Activated gamma-delta T cell treated with Interleukin-2 at 50 U/mL for 16 hours (primary cell): ENCODE results near the gene SRPK2.
"Not testable (repeated sequence)": the region's sequence is repeated elsewhere in the genome, so short reads cannot be mapped to it uniquely, and the experiment has no call there.

Source experiments
- DNase-seq: peaks from one replicate; pipeline ENCODE4 v3.0.0-alpha.2; 2020

Gene SRPK2

DNA sequence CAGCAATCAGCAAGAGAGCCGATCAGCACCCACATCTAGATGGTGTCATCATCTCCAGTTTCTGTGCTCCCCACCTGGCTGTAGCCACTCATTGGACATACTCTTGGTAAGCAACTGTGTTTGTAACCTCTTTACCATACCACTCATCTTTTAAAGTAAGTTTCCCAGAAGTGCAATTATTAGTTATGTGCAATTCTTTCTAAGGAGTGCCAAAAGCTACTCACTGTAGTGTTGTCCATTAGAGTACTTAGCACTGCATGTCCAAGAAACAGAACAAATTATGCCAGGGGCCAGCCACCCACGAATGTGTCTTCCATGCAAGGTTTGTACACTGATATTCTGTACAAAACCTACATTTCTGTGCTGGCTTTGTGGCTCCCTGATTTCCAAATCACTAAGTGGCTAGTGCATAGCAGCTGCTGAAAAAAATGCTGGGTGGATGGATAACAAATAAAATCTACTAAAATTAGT is 131.9 kb downstream of the SRPK2 start:
- DNase-seq: no peak

DNA sequence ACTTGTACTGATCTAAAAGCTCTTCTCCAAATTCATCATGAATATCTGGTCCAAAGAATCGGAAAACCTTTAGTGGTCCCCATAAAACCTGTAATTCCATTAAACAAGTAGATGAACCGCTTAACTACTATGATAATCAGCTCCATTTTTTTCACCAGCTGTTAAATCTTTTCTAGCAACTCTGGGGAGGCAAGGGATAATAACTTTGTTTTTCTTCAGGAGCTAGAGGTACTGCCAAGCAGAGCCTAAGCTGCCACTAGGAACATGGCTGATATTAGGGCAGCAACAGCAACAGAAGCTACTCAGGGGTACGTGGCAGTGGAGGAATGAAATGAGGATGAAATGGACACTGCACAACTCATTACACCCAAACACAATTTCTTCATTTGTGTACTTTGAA is 138.0 kb downstream of the SRPK2 start:
- DNase-seq: no peak

DNA sequence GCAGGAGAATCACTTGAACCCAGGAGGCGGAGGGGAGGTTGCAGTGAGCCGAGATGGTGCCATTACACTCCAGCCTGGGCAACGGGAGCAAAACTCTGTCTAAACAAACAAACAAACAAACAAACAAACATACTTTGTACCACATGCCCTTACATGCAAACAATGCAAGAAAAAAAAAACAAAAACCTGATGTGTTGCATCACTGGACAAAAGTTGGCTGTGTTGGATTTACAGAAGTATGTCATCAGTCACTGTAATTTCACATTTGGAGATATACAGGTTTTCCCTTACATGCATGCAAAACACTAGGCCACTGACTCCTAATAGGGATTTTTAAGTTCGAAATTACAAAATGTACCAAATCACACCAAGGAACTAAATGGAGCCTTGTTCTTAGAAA is 138.5 kb downstream of the SRPK2 start:
- no peak for DNase-seq

DNA sequence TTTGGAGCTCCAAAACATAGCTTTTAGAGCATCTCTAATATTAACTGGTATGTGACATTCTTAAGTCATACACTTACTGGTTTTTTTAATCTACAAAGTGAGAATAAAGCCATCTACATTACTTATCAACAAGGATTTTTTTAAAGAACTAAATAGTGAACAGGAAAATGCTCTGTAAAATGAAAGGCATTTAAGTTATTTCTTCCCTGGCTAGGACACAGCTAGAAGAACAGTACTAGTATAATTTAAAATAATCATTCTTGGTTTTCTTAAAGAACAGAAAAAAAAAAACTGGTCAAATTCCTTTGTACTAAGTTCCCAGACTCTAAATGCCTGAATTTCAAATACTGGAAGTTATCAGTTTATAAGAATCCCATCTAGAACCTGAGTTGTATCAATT is 139.5 kb downstream of the SRPK2 start:
- DNase-seq: no peak

DNA sequence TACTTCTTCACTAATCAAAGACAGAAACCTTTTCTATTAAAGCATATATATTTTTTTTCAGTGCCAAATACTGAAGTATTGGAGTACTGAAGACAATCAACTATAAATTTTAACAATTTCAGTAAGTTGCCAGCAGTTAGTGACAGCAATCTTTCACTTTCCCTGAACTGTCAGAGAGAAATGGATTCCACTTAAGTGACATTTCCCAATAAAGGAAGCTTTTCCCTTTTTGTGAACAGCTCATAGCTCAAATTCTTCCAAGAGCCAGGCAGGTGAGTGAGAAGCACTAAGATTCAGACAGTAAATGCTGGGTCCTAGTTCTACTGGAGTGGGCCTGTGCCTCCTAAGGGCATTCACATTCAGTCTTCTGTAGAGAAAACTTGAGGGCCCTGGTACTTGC is 142.0 kb downstream of the SRPK2 start:
- no peak for DNase-seq

DNA sequence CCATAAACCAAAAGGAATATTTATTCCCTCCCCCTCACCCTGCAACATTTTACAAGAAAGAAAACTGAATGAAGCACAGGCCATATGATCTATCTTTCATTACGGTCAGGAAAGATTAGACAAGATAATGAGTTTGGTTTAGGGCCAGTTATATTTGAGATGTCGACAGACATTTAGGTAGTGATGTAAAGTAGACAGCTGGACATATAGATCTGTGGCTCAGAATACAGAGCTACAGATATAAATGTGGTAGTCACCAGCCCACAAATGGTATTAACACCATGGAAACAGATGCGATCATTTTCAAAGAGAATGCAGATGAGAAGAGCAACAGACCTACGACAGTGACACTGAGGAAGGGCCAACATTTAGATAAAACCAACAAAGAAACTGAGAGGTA is 142.5 kb downstream of the SRPK2 start:
- DNase-seq: no peak

DNA sequence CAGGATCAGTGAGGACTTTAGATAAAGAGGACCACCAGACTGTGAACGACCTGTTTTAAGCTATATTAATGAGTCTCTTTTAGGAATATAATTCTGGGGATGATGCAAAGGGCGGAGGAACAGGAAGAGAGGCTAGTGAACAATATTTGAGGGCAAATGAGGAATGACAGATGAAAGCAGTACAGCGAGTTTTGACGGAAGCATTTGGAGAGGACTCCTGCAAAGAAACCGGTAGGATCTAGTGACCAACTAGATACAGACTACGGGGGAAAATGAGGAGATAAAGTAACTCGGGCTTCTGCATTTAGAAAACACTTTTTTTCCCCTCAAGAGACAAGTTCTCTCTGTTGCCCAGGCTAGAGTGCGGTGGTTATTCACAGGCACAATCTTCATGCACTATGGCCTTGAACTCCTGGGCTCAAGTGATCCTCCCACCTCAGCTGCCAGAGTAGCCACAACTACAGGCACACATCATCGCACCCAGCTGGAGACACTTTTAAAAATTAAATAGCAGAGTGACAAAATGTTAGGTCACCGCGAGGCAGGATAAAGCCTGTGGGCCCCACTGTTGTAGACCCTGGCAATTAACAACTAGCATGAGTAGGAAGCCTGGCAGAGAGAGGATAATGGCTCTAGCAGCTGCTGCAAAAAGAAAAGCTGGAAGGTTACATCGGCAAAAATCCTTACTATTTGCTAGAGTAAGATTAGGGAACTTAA is 143.2 kb downstream of the SRPK2 start:
- no peak for DNase-seq

DNA sequence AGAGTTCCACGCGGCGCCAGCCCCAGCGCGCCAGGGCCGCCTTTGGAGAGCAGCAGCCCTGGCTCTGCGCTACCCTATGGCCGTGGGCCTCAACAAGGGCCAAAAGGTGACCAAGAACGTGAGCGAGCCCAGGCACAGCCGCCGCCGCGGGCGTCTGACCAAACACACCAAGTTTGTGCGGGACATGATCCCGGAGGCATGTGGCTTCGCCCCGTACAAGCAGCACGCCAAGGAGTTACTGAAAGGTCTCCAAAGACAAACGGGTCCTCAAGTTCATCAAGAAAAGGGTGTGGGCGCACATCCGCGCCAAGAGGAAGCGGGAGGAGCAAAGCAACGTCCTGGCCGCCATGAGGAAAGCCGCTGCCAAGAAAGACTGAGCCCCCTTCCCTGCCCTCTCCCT is 144.1 kb downstream of the SRPK2 start:
- DNase-seq: no peak

DNA sequence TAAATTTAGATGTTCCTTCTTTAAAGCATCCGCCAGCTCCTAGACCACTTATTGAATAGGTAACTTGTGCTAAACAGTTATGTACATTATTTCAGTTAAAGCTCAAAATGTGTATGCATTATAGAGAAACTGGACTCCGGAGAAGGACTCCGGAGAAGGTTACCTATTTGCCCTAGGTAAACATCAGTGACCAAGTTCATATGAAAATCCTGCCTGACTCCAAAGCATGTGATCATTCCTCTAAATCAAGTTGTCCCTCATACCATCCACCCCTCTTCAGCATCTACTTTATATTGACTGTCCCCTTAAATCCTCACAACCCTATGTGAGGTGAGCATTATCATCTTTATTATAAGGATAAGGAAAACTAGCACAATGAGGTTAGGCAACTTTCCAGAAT is 147.5 kb downstream of the SRPK2 start:
- no peak for DNase-seq

DNA sequence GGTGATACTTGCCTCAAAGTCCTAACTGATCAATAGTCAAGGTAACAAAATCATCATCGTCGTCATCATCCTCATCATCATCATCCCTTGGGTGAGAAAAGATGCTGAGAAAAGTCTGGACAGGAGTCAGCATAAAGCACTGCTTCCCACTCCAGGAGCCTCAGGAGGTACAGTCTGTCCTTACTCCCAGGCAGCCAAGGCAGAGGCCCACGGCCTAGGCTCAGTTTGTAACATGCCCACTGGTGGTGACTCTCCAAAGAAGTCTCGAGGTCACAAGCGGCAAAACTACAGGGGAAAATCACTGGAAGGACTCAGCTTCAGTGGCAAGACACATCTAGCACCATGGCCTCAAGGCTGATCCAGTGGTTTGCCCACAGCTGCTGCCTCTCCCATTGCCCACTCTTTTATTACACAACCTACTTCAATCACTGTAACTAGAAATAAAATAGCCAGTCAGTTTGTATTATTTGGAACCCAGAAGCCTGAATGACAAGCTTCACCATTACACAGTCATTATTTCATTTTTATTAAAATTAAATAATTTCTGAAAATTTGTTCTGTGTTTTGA is 150.4 kb downstream of the SRPK2 start:
- no peak for DNase-seq

DNA sequence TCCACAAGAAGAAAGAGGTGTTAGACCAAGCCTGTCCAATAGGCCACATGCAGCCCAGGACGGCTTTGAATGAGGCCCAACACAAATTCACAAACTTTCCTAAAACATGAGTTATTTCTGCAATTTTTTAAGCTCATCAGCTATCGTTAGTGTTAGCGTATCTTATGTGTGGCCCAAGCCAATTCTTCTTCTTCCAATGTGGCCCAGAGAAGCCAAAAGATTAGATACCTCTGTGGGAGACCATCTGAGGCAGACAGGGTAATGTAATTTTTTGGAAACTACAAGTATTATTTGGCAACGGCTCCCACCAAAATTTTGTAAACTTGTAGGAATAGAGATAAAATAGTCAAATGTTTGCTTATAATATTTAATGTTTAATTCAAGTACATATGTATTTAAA is 153.8 kb downstream of the SRPK2 start:
- DNase-seq: no peak

DNA sequence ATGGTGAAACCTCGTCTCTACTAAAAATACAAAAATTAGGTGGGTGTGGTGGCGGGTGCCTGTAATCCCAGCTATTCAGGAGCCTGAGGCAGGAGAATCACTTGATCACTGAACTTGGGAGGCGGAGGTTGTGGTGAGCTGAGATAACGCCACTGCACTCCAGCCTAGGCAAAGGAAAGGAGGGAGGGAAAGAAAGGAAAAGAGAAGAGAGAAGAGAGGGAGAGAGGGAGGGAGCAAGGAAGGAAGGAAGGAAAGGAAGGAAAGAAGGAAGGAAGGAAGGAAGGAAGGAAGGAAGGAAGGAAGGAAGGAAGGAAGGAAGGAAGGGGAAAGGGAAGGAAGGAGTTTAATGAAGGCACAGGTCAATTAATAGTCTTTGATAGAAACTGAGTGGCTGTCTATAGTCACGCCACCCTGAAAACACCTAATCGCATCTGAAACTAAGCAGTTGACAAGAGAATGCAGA is 155.9 kb downstream of the SRPK2 start:
- DNase-seq: not testable (repeated sequence)

DNA sequence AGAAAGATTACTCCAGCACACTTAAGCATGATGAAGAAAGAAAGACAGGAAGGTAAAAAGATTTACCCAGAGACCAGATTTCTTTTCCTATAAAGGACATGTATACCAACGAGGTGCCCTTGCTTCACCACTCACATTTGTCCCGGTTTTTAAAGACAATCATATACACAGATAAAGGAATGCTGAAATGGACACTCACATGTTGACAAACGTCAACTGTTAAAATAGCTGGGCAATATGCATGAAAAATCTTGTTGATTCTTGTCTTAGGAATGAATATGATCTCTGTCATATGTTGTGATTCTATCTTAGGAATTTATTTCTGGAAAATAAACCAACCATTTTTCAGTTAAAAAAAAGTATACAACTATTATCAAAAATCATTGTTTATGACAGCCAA is 158.2 kb downstream of the SRPK2 start:
- no peak for DNase-seq

DNA sequence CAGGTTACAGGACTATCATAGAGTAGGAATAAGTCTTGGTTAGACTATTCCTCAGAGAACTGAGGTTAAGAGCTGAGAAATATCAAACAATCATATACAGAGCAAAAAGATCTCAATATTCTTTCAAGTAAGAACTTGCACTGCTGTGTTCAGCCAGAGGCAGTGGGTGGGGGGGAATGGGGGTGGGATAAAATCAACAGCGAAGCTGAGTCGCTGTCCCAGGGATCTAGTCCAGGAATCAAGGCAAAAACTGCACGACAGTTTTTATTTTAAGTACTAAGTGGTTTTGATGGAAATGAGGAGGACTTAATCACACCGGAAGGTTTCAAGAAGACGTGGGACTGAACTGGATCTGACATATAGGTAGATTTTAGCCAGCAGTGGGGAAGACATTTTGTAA is 159.1 kb downstream of the SRPK2 start:
- no peak for DNase-seq

DNA sequence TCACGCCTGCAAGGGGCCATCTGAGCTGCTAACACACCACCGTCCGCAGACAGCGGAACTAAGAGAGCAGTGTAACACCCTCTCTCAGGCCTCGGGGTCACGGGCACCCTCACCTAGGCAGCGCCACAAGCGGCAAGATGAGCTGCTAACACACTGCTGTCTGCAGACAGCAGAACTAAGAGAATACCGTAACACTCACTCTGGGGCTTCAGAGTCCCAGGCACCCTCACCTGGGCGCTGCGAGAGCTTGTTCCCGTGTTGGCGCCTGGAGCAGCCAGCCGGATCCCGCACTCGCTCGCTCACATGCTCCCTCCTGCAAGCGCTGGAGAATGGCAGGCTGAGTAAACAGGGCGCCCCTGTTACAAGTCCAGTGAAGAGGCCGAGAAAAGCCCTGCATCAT is 160.2 kb downstream of the SRPK2 start:
- no peak for DNase-seq

DNA sequence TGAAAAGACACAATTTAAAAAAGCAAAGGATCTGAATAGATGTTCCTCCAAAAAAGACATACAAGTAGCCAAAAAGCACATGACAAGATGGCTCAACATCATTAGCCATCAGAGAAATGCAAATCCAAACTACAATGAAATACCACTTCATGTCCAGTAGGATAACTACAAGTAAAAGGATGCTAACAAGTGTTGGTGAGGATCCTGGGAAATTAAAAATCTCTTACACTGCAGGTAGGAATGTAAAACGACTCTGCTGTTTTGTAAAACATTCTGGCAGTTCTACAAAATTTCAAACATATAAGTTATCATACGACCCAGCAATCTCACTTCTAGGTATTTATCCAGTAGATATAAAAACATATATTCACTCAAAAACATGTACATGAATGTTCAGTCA is 161.3 kb downstream of the SRPK2 start:
- no peak for DNase-seq

DNA sequence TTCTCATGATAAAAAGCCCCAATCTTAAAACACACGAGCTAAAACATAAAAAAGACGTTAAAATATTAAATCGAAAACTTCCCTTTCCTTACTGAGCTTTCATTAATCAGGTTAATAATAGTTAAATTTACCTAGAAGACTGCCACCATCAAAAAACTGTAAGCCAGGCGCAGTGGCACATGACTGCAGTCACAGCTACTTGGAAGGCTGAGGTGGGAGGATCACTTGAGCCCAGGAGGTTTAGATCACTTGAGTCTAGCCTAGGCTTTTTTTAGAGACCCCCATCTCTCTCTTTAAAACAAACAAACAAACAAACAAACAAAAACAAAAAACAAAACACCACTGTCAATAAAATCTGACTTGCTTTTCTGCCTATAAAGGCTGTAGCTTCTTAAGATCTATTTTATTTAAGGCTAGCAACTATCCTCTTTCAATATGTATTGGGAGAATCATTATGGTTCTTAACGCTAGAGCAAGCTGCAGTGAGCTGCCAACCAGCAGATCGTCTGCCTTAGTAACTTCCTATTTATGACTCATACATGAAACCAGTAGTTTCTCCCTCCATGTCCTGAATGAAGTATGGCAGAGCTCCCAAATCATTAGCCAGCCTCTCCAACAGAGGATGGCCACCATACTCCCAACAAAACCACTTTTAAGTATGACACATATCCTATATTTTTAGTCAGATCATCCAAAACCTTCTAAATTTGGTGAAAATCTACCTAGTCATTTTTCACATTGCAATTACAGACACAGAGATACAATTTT is 163.7 kb downstream of the SRPK2 start:
- no peak for DNase-seq

DNA sequence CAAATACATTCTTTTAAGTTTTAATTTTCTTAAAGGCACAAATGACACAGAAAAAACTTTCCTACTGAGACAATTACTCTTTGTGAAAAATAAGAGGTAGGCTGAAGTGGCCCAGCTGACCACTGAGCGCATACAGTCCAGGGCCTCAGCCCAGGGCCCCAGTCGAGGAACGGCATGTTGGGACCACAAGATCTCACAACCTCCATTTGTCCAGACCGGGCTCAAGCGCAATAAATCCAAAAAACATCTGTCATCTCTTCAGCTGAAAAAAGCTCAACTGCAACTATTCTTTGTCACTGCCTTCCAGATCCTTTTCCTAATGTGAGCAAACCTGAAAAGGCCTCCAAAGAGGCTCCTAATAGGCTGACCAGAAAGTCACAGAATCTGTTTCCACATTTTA is 165.8 kb downstream of the SRPK2 start:
- no peak for DNase-seq

DNA sequence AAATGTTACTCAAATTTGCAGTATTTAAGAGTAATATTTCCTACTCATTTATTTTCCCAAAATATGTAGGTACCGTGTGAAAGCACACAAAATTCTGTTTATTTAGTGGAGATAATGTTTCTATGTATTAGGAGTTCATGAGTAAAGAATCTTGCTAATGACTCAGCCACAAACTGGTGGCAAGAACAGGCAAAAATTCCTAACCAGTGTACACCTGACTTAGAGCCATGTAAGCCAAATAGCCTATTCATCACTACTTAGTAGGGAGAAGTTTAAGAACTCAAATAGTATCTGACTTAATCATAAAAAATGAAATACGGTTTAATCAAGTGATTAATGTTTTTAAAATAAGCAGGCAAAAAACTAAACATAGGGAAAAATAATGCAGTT is 169.0 kb downstream of the SRPK2 start:
- no peak for DNase-seq

DNA sequence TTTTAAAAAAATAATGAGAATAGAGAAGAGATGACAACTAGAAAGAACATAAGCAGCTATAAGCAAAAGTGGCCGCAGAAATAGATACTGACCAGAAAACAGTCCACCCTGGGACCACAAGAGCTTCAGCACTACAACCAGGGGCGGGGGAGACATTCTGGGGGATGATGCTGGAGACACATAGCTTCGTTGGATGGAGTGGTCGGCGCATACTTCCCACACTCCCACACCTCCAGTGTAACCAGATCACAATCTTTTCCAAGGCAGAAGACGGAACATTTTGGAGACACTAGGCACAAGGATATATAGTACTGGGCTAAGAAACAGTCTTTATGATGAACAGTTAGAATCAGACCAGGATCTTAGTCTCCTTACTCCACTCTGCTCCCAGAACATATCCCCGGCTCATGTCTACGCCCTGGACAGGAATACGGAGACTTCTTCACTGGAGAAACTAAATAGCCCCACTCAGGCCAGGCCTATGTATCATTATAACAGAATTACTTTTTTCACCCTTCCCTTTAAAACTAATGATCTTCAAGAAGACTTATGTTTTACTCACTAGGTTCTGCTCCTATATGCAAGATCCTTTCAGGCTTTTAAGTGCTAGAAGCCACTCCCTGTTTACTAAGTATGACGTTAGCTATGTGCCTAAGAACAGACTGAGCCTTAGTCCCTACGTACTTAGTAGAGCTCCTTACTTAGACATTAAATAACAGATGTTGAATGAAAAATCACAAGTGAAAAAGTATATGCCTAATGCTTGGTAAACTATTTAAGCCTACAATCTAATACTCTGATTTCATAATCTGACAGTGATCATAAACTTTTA is 169.6 kb downstream of the SRPK2 start:
- DNase-seq: no peak

DNA sequence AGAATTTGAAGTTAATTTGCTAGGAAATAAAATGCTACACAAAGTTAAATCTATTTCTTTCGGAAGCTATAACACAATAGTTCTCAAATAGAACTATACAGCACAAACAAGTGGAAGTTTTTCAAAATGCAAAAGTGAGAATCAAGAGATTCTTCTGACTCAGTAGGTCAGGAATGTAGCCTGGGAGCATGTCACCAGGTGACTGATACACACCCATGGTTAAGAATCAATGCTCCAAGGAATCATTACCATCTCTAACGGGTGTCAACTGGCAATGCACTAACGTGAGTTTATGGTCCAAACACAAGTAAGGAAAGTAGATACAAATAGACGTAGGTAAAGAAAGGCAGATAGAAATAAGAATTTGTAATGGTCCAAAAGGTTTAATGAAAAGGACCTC is 170.5 kb downstream of the SRPK2 start:
- no peak for DNase-seq

DNA sequence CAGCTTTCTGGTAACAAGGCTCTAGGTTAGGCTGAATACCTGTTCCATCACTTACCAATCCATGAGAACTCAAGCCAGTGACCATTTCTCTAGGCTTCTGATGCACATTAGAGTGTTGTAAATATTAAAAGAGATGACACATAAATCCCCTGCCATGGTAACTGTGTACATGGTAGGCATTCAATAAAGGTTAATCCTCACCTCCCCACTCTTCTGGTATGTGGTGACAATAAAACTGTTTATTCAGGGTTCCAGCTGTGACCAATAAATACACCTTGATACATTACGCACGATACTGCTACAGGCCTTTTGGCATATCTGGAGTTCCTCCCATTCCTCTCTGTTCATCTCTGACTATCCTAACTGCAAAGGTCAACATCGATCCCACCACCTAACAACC is 171.9 kb downstream of the SRPK2 start:
- no peak for DNase-seq

DNA sequence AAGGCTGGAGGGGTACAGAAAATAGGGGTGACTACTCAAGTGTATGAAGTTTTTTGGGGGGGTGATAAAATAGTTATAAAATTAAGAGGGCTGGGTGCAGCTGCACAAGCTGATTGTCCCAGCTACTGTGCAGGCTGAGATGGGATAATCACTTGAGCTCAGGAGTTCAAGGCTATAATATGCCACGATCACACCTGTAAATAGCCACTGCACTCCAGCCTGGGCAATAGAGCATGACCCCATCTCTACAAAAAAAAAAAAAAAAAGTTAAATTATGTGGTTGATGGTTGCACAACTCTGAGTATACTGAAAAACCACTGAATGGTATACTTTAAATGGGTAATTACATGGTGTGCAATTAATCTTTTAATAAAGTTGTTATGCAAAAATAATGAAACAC is 172.9 kb downstream of the SRPK2 start:
- DNase-seq: no peak
